ENCODE measurements around the gene BLACAT1.

DNA sequence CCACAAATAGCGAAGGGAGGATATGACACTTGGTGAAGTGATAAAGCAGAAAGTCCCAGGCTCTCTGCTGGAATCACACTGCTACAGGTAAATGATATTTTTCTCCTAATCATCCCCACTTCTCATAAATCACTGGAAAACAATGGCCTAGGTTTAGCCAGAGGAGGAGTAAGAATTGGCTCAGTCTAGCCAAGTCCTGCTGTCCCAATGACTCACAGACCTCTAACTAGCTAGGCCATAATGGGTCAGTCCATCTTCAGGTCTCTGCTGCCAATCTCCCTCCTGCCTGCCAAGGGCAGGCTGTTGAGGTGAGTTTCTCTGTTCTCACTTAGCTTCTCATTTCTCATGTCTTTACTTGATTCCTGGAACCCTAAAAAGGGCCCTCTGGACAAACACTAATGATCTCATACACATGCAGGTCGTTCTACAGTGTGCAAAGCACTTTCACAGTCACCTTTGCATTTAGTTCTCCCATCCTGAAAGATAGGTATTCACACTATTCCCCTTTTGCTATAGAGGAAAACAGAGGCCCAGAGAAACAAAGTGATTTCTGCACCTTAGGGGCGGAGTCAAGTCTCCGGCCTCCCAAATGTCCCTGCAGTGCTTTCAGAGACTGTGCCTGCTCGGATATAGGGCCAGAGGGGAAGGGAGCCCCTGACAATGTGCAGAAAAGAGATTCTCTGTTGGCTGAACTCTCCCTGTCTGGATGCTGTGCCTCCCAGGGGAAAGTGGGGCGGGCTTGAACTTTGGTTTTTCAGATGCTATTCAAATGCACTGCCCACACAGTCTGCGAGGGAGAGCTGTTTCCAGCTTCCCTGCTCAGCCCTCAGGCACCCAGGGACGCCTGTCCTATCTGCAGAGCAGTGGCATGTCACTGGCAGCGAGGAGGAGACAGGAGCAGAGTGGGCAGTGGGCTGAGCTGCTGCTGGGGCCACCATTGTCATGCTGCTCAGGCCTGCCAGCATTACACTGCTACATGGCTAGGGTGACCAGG lies 44.7 kb upstream of the BLACAT1 start:
- no peak for TF ChIP-seq EP300 (IDR thresholded peaks at IDR 0.05)
- TF ChIP-seq POLR2A (IDR thresholded peaks at IDR 0.05): no peak

Data from tibial nerve (tissue), 3 donors.